NT2/D1 (cell line): ENCODE data around the gene NR2F1-AS1.

Experiments
- DNase-seq: peaks from one replicate; pipeline ENCODE4 v3.0.0-alpha.2; 2011; ENCODE audit warnings: low read depth, low spot score
- H3K27me3 ChIP-seq: 2 replicates; pipeline ENCODE4 v1.6.0; 2011; ENCODE audit warnings: mild to moderate bottlenecking; ENCODE audit not compliant: insufficient read length, insufficient read depth
- H3K36me3 ChIP-seq: 2 replicates; pipeline ENCODE4 v1.6.1; 2011; ENCODE audit warnings: mild to moderate bottlenecking, low read length, mixed read lengths; ENCODE audit not compliant: insufficient read depth, insufficient read length
- H3K4me1 ChIP-seq: 2 replicates; pipeline ENCODE4 v1.5.1; 2011; ENCODE audit not compliant: insufficient read depth, insufficient read length
- H3K4me3 ChIP-seq: 2 replicates; pipeline ENCODE4 v1.5.1; 2011; ENCODE audit warnings: low read depth; ENCODE audit not compliant: insufficient read length
- H3K9ac ChIP-seq: 2 replicates; pipeline ENCODE4 v1.6.0; 2011; ENCODE audit warnings: low read depth; ENCODE audit not compliant: insufficient read length
- H3K9me3 ChIP-seq: 2 replicates; pipeline ENCODE4 v1.5.1; 2011; ENCODE audit warnings: mild to moderate bottlenecking, low read length; ENCODE audit not compliant: insufficient read depth
- SUZ12 ChIP-seq: IDR thresholded peaks from 2 replicates; pipeline ENCODE4 v1.6.1; 2011; ENCODE audit not compliant: insufficient read length, insufficient read depth; ENCODE audit errors: extremely low read depth
- YY1 ChIP-seq: IDR thresholded peaks from 2 replicates; pipeline ENCODE4 v1.6.1; 2011; ENCODE audit not compliant: insufficient read length, insufficient read depth
- ZNF274 ChIP-seq: IDR thresholded peaks from 2 replicates; pipeline ENCODE4 v1.6.1; 2011; ENCODE audit warnings: mild to moderate bottlenecking, low read depth, low read length

Gene NR2F1-AS1

GRCh38 chr5:93601802-93602155, 20.8 kb upstream of the NR2F1-AS1 start:
- Histone ChIP-seq H3K27me3 (peaks cover 100% of the 10 kb centered on the region), H3K9ac (no peak overlapping the region), H3K9me3 (no peaks in the 10 kb centered on the region), H3K4me3 (no peak overlapping the region), H3K36me3 (no peaks in the 10 kb centered on the region), H3K4me1 (peaks cover under 1% of the 10 kb centered on the region)
- DNase-seq: no peak
- TF ChIP-seq YY1: no peak

- Histone ChIP-seq H3K4me1 (peaks cover 4% of the 10 kb centered on the region), H3K9ac (no peak overlapping the region), H3K36me3 (no peaks in the 10 kb centered on the region), H3K27me3 (peaks cover 100% of the 10 kb centered on the region), H3K4me3 (no peak overlapping the region), H3K9me3 (no peaks in the 10 kb centered on the region)
- no peak for DNase-seq
- TF ChIP-seq YY1: no peak
These were observed 20.2 kb upstream of the NR2F1-AS1 start for GRCh38 chr5:93601071-93601801.

- peaks cover 4% of the 10 kb centered on the region for H3K4me1 ChIP-seq
- peaks cover 100% of the 10 kb centered on the region for H3K27me3 ChIP-seq
- TF ChIP-seq SUZ12: peak; percentile 52
- TF ChIP-seq ZNF274: no peak
- H3K36me3 ChIP-seq: no peaks in the 10 kb centered on the region
- no peak for DNase-seq
- no peaks in the 10 kb centered on the region for H3K9me3 ChIP-seq
- H3K4me3 ChIP-seq: no peak overlapping the region
- no peak overlapping the region for H3K9ac ChIP-seq
These were observed 19.5 kb upstream of the NR2F1-AS1 start for GRCh38 chr5:93600409-93601070.

GRCh38 chr5:93599399-93600120, 18.5 kb upstream of the NR2F1-AS1 start:
- no peak overlapping the region for H3K9ac ChIP-seq
- H3K9me3 ChIP-seq: no peaks in the 10 kb centered on the region
- no peak for DNase-seq
- H3K4me3 ChIP-seq: no peak overlapping the region
- no peak for TF ChIP-seq YY1
- TF ChIP-seq SUZ12: no peak
- no peak for TF ChIP-seq ZNF274
- H3K27me3 ChIP-seq: peaks cover 100% of the 10 kb centered on the region
- no peaks in the 10 kb centered on the region for H3K36me3 ChIP-seq
- peaks cover 4% of the 10 kb centered on the region for H3K4me1 ChIP-seq

GRCh38 chr5:93599001-93599379, 18.0 kb upstream of the NR2F1-AS1 start:
- Histone ChIP-seq H3K4me3 (no peak overlapping the region), H3K36me3 (no peaks in the 10 kb centered on the region), H3K27me3 (peaks cover 100% of the 10 kb centered on the region), H3K9ac (no peak overlapping the region), H3K9me3 (no peaks in the 10 kb centered on the region), H3K4me1 (peaks cover 4% of the 10 kb centered on the region)
- DNase-seq: no peak
- TF ChIP-seq YY1 (no peak), SUZ12 (no peak), ZNF274 (no peak)

- TF ChIP-seq SUZ12 (no peak), YY1 (no peak), ZNF274 (no peak)
- H3K9me3 ChIP-seq: no peaks in the 10 kb centered on the region
- no peak overlapping the region for H3K4me3 ChIP-seq
- DNase-seq: no peak
- peaks cover 4% of the 10 kb centered on the region for H3K4me1 ChIP-seq
- H3K27me3 ChIP-seq: peaks cover 100% of the 10 kb centered on the region
- no peaks in the 10 kb centered on the region for H3K36me3 ChIP-seq
- H3K9ac ChIP-seq: no peak overlapping the region
These were observed 17.3 kb upstream of the NR2F1-AS1 start for GRCh38 chr5:93598091-93599000.
